ENCODE data around the gene CHD2.
"Not testable (repeated sequence)": the region's sequence is repeated elsewhere in the genome, so short reads cannot be mapped to it uniquely, and the experiment has no call there.

The CHD2 gene

DNA sequence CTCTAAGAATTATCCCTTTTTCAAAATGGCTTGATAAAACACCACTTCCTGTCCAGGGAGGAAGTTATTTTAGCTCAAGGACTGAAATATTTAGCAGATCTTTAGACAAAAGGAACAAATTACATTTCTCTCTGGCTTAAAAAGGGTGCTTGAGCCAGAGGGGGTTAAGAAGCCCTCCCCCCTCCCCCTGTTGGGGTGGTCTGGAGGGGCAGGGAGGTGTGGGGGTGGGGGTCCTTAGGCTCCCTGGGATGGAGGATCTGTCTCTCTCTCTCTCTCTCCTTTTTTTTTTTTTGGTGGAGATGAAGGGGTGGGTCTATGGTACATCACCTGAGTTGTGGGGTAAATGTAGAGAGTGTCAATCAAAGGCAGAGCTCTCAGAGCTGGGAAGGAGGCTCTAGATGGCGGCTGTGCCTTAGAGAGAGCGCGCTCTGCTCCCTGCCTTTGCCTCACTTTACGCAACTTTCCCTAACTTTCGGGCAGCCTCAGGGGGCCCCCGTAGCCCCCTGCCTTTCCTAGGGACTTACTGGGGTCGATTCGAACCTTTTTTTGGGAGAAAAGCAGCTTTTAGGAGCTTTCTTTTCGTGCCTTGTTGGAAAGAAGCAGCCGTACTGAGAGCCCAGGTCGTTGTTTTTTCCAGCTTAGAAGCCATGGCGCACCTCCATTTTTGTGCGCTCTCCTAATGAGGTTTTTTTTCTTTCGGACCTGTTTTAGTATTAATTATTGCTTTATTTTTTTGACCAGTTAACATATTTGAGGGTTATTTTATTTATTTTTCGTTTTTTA, at the start of gene CHD2:
Gene CHD2, plus strand, starts transcription at position 377 of the 783 bp plus-strand sequence. CDS start 914 bp downstream, outside the sequence.
- DNase-seq, result peak; percentile 87

DNA sequence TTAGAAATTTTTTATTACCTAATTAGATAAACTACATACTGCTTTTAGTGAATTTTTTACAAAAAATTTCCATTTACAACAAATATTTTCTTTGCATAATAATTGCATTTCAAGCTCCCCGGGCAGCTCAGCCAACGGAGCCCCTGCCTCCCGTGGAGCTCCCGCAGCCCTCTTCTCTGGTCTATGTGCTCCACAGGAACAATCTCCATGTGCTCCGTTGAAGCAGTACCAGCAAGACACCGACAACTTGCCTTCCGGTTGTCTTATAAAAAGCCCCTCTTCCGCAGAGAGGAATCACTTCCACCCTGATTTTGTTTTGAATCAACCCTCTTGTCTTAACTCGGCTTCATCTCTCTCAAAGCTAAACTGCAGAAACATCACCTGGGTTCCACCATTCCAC, 46.9 kb upstream of the CHD2 start:
- no peak for DNase-seq

DNA sequence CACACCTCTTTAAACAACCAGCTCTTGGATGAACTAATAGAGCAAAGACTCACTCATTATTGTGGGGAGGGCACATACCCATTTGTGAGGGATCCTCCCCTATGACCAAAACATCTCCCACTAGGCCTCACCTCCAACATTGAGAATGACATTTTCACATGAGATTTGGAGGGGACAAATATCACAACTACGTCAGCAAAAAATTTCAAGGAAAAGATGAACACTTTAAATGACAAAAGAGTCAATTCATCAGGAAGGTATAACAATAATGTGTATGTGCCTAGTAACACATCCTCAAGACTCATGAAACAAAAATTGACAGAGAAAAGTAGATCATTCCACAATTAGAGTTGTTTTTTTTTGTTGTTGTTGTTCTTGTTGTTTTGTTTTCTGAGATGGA, 38.4 kb upstream of the CHD2 start:
- no peak for DNase-seq

DNA sequence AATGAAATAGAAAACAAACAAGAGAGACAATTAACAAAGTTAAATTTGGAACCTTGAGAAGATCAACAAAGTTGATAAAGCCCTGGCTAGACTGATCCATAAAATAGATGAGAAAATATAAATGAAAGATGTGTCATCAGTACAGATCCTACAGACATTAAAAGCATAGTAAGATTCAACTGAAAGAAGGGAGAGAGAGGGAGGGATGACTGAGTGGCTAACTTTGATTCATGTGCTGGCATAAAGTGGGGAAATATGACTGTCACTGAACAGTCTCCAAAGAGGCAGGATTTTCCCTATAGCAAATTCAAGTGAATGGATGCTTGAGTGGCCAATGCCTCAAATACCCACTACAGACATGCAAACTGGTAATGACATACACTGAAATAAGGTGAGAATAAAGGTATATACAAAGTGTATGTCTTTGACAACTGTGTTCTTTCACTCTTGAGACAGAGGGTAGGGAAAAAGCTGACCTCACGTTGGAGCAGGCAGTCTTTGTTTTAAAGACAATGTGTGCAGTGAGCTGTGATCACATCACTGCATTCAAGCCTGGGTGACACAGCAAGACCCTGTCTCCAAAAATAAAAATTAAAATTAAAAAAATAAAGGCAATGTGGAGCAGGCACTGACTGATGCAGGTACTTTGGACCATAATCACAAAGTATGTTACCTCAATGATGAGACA, 35.9 kb upstream of the CHD2 start:
- DNase-seq, result no peak

DNA sequence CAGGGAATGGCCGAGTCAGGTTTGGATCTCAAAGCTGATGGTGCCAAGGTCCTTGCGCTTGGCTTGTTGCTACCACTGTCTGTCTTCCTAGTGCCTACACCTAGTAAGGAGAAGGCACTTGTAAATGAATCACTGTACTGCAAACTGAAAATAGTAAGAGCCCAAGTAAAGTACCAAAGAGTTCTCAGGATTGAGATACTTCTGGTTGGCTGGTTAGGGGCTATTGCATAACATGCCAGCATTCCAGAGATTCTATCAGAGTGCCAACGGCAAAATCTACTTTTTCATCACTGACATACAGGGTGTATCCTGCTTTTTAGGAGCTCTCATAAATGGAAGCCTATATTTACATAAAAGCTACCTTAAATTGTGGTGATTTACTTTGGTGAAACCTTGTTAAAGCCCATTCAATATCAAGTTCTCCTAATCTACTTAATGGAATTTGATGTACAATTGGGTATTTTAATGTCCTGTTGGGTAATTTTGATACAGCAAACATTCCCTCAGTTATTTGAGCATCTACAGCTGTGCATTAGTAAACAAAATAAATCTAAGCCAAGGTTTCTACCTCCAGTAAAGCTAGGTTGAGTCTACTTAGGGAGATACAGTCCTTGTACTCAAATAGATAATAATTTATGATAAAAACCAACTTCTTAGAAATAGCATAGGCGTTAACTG, 30.7 kb upstream of the CHD2 start:
- DNase-seq, result peak; percentile 46

DNA sequence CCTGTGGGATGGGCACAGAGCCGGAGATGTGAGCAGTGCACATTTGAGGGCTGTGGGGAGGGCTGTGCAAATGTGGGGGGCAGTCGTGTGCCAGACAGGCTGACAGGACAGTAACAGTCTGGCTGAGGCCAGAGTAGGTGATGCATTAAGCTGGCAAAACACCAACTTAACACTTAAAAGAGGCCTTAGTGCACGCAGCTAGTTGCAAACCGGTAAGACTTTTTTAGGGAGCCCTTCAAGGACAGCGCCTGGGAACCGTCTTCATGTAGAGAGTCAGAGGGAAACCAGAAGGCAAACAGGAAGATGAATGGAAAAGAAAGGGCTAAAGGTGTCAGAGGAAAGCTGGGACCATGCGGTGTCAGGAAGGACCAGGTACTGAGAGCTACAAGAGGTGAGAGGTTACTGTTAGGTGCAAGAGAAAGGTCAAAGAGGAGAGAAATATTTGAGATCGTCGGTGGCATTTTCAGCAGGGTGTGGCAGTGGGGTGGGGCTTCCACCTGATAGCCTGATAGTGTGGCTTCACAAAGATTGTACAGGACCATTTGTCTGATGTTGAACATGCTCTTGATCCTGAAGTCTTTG, 30.0 kb upstream of the CHD2 start:
- DNase-seq, result no peak

DNA sequence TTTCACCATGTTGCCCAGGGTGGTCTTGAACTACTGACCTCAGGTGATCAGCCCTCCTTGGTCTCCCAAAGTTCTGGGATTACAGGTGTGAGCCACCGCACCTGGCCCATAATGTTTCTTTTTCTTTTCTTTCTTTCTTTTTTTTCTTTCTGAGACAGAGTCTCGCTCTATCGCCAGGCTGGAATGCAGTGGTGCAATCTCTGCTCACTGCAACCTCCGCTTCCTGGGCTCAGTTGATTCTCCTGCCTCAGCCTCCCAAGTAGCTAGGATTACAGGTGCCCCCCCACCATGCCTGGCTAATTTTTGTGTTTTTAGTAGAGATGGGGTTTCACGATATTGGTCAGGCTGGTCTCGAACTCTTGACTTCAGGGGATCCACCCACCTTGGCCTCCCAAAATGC, 27.2 kb upstream of the CHD2 start:
- not testable (repeated sequence) for DNase-seq

DNA sequence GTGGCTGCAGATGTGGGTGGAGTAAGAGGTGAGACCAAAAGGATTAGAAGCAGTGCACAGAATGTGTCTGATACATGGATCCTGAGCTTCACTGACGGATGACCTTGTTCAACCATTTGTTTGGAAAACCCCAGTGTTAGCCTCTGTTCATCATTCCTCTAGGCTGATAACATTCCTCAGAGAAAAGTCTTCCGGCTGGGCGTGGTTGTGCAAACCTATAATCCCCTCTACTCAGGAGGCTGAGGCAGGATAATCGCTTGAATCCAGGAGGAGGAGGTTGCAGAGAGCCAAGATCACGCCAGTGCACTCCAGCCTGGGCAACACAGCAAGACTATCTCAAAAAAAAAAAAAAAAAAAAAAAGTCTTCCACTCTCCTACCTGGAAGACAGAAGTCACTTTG, 23.1 kb upstream of the CHD2 start:
- no peak for DNase-seq

DNA sequence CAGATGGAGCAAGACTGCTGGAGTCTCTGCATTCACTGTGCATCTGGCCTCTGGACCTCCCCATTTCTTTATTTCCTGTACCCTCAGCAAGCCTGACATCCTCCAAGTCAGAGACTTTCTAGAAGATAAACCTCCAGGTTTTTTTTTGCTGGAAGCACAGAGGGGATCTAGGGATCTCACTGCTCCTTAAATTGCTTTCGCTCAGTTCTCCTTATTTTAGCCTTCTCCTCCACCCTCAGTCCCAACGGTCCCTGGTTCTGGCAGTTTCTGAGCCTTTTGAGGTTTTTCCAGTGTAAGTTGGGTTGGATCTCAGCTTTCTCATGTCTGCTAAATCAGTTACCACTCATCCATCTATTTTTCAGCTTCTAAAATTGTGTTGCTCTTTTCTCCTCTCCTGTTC, 22.7 kb upstream of the CHD2 start:
- DNase-seq, result no peak

DNA sequence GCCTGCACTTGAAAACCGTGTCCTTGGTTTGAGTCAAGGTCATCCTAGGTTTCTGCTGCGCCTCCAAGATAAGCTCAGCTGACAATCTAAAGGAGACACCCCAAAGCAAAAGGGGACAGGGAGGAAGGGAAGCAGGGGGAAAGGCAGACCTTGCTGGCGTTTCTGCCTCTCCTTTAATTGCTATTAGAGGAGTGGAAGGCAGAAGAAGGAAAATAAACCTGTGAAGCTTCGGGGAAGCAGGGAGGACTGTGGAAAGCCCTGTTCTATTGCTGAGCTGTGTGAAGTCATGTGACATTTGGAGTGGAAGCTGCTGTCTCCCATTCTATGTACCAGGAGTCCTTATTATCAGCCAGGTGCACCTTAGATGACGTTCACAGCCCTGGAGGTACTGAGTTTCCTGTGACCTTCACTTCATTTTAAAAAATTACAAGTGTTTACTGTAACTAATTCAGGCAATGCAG, 21.5 kb upstream of the CHD2 start:
- no peak for DNase-seq

DNA sequence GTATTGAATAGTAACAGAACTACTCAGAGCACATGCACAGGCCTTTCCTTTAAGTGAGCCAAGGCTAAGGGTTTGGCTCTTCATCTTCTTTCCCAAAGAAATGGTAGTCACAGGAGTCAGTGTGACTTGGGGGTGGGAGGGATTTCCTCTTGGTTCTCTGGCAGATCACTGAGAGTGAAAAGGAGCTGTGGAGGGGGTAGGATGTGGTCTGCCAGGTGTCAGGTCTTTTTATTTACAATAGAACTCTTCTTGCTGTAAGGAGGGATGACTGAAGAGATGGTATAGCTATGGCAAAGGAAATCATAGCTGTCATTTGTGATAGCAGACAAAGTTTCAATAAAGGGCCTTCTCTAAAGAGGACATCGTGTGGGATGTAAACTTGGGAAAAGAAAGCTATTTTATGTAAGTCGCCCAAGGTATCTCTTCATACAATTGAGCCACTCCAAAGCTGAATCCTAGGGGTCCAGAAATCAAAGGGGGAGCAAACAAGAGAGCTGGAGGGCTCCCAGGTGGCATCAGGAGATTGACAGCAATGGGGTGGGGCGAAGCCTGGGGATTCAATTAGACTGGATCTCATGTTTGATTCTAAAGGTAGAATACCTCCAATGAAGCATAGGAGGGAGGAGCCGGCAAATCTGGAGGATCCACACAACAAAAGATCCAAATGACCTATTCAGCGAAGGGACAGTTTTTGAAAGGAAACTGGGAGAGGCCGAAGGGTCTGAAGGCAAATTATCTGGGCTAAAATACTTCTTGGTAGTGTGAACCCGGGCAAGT, 20.0 kb upstream of the CHD2 start:
- DNase-seq, result no peak

DNA sequence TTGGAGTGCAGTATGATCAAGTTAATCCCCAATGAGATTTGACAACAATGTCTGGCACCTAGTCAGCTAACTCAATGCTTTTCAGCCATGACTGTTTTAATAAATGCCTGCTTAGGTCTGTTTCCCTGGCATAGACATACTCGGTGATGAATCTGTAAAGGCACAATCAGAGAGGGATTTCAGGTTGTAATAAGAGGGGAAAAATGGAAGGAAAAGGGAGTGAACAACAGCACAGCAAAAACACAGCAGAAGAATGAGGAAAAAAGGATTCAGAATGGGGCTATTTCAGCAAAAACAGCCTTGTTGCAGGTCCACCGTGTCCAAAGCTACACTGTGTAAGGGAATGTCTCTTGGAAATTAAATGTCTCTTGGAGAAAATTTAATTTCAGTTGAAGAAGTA, 19.3 kb upstream of the CHD2 start:
- DNase-seq, result no peak

DNA sequence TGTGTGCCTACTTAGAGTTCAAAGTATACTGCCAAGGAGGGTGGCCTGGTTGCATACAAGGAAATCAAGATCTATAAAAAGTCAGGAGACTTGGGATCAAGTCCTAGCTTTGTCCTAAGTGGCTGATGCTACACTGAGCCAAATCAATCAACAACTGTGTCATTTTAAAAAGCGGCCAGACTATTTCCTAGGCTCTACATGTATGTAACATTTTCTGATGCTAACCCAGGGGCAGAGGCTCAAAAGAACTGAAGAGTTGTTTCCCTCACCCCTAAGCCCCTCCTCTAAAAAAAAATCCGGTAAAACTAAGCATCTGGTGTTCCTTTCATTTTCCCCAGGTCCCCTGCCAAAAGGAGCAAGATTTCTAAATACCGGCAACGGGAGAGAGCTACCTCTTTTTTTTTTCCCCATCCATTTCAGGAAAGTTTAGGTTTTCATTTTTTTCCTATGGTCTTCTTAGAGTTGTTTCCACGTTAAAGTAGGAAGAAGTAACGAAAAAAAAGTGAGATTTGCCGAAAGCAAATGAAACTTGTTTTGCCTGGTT, 18.8 kb upstream of the CHD2 start:
- DNase-seq, result peak; percentile 18

DNA sequence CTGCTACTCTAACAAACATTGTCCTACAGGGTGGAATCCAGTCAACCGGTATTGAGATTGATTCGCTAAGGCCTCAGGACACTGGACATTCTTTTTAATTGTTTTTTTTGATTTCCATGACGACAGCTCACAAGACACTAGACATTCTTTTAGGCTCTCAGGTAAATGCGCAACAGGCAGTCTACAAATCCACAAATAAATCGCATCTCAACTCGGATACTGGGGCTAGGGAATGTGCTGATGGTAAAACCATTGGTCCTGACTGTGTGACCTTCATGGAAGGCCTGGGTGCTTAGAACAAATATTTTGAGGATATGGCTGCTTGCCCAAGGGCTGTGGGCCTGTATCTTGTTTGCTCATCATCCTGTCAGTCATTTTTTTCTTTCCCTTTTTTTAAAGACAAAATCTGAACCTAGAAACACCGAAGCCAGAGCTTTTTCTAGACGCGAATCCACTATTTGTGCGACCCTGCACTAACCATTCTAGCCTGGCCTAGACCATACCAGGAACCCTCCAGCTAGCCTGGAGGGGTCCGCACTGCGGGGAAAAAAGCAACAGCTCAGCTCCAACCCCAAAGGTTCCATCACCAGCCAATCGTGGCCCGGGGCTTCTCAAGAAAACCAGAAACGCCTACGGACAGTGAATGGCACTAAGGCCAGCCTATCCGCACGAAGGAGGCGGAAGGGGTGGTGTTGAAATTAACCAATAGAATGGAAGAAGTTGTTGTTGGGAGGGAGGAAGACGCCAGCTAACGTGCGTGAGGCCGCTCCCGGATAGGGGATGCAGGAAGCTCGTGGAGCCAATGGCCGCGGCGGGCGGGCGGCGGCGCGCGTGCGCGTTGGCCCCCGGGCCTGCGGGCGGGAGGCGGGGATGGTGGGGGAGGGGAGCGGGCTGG, 18.1 kb upstream of the CHD2 start:
- DNase-seq, result peak; percentile 100

DNA sequence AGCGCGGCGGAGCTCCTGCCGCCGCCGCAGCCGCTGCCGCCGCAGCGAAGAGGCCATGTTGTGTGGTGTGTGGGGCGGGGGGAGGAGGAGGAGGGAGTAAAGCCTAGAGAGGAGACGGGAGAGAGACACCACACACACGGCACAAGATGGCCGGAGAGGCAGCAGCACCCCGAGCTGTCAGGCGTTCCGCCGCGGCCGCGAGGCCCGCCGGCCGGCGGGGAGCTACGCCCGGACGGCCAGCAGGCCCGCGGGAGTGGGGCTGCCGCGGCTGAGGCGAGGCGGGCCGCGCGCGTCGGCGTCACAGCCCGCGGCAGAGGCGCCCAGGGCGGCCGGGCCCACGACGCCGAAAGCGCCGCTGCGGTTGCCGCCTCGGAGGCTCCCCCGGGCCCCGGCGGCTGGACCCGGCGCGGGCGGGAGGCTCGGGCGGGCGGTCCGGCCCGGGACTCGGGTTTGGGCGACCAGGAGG, 17.4 kb upstream of the CHD2 start:
- DNase-seq, result no peak

DNA sequence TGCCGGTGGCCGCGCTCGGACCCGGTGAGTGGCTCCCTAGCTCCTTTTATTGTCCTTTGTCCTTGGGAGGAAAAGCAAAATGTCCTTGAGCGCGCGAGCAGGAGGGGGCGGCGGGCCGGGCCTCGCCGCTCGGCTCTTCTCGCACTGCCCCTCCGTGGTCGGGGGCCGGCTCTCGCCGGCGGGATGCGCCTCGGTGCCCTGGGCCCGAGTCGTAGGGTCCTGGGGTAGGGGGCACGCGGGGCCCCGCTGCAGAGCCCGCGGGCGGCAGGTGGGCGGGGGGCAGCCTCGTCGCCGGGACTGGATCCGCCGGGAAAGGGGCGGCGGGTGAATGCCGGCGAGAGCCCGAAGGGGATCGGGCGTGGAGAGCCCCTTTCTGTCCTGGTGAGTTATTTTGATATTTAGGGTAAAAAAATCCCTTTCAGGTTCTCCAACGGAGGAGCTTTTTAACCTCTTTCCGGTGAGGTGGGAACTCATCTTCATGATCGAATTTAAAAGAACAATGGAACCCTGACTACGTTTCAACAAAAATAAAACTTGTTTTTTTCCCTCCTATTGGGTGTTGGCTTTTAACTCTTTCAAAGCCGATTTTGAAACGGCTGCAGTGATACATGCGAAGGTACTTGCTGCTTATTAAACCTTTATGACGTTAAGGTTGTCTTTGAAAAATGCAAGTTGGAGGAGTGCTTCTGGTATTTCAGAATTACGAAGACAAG, 16.8 kb upstream of the CHD2 start:
- DNase-seq, result peak; percentile 53

DNA sequence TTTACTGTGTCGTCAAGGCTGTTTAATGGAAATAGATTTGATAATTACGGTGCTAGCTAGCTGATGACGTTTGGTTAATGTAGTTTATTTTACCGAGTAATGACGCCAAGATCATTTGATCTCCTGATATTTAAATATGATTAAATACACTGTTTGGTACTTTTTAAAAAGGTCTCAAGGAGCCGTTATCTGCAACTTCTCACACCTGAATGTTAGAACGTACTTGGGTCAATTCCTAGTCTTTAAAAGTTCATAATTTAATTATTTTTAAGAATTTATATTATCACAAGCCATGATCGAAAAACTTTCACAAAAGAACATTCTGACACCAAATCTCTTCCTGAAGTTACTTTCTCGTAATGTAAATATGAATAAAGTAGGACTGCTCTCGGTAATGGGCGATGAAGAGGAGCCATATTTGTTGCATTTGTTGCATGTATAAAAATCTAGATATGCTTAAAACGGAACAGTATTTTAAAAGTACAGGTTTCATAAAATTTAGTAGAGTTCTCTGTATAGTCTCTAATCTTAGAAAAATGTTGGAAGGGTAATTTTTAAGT, 16.2 kb upstream of the CHD2 start:
- DNase-seq, result peak; percentile 6

DNA sequence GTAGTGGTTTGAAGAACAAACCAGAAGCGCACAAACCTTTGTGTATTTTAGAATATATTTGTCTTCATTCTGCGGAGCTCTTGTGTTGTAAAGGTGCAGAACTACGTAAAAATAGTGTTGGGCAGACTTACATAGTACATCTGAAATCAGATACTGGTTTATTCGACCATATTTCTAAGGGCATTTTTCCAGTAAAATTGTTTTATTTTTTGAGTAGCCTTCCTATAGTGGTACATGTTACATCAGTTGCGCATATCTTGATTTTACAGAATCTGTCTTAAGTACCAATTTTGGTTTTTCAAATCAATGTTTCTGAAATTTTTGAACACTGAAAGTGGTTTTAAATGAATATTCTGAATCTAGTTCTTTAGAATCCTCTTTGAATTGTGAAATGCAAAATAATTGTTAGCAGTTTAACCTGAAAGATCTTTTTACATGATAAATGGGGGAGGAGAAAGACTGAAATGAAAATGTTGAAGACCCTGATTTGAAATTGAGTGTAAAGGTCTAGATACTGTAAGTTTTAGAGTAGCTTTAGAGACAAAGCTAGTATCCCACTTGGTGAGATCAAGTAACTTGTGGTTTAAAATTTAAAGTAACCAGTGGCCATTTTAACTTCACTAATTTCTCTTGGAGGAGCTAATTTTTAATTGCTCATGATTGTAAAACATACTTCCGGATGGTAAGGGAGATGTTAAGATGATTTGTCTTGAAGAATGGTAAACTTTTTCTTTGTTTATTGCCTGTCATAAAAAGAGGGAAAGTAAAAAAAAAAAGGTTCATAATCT, 15.5 kb upstream of the CHD2 start:
- DNase-seq, result peak; percentile 35
